ENCODE results near the gene C4orf50.

C4orf50 gene

DNA sequence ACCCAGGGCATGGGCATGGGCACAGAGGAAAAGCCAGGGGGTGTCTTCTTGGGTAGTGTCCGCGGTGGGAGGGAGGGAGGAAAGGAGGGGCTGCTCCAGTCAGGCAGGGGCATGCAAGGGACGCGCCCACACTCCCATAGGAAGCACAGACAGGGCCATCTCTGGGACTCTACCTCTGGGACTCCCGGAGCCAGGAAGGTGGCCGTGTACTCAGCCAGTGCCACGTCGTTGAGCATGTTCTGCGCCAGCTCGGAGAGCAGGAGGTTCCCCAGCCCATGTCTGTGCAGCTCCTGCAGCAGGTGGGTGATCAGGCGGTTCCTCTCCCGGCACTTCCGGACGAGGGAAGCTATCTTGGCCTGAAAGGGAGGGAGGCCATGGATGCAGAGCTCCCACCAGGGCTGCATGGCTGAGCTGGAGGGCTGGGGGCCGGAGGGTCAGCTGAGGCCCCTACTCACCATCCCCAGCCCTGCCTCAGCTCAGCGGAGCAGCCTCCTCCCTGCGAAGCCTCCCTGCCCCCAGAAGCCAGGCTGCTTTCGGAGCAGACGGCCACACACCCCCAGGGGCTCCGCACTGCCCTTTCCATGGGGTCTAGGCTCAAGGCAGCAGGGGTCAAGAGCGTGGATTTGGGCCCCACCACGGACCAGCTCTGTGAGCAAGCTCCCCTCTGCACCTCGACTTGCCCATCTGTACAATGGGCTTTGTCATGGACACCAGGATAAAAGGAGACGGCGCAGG lies 44.6 kb downstream of the C4orf50 start:
- no peak for TF ChIP-seq EZH2phosphoT487 (conservative IDR thresholded peaks at IDR 0.05; ENCODE audit: low read length)
- TF ChIP-seq, protein P1, sequence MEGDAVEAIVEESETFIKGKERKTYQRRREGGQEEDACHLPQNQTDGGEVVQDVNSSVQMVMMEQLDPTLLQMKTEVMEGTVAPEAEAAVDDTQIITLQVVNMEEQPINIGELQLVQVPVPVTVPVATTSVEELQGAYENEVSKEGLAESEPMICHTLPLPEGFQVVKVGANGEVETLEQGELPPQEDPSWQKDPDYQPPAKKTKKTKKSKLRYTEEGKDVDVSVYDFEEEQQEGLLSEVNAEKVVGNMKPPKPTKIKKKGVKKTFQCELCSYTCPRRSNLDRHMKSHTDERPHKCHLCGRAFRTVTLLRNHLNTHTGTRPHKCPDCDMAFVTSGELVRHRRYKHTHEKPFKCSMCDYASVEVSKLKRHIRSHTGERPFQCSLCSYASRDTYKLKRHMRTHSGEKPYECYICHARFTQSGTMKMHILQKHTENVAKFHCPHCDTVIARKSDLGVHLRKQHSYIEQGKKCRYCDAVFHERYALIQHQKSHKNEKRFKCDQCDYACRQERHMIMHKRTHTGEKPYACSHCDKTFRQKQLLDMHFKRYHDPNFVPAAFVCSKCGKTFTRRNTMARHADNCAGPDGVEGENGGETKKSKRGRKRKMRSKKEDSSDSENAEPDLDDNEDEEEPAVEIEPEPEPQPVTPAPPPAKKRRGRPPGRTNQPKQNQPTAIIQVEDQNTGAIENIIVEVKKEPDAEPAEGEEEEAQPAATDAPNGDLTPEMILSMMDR (IDR thresholded peaks at IDR 0.05; ENCODE audit: insufficient read depth, low read length, poor library complexity, severe bottlenecking): no peak
- Histone ChIP-seq H2AFZ (ENCODE audit: low read depth, low read length, severe bottlenecking) (no peak overlapping the region), H3K79me2 (ENCODE audit: insufficient read depth, low read length) (no peaks in the 10 kb centered on the region), H3K4me2 (ENCODE audit: low read depth, low read length, poor library complexity, severe bottlenecking) (no peak overlapping the region), H3K4me3 (ENCODE audit: insufficient read depth, low read length, poor library complexity, severe bottlenecking) (no peak overlapping the region), H3K27ac (ENCODE audit: low read depth, low read length) (no peak overlapping the region), H3K9me3 (ENCODE audit: insufficient read depth, low read length) (no peaks in the 10 kb centered on the region), H4K20me1 (ENCODE audit: low read depth, low read length) (no peaks in the 10 kb centered on the region), H3K27me3 (ENCODE audit: low read length) (no peaks in the 10 kb centered on the region), H3F3A (ENCODE audit: insufficient read depth) (no peaks in the 10 kb centered on the region), H3K9ac (ENCODE audit: low read length) (no peak overlapping the region), H3K36me3 (ENCODE audit: low read length) (no peaks in the 10 kb centered on the region), H3K9me2 (replicated peaks; ENCODE audit: insufficient read depth, low read length) (no peaks in the 10 kb centered on the region)

- TF ChIP-seq EZH2phosphoT487 (conservative IDR thresholded peaks at IDR 0.05; ENCODE audit: low read length): no peak
- TF ChIP-seq, protein P1 (IDR thresholded peaks at IDR 0.05; ENCODE audit: insufficient read depth, low read length, poor library complexity, severe bottlenecking): no peak
- Histone ChIP-seq H3K9ac (ENCODE audit: low read length) (no peak overlapping the region), H3K9me3 (ENCODE audit: insufficient read depth, low read length) (no peaks in the 10 kb centered on the region), H3K27me3 (ENCODE audit: low read length) (no peaks in the 10 kb centered on the region), H3K79me2 (ENCODE audit: insufficient read depth, low read length) (no peaks in the 10 kb centered on the region), H4K20me1 (ENCODE audit: low read depth, low read length) (no peaks in the 10 kb centered on the region), H3F3A (ENCODE audit: insufficient read depth) (no peaks in the 10 kb centered on the region), H3K27ac (ENCODE audit: low read depth, low read length) (no peak overlapping the region), H2AFZ (ENCODE audit: low read depth, low read length, severe bottlenecking) (no peak overlapping the region), H3K4me3 (ENCODE audit: insufficient read depth, low read length, poor library complexity, severe bottlenecking) (no peak overlapping the region), H3K4me2 (ENCODE audit: low read depth, low read length, poor library complexity, severe bottlenecking) (no peak overlapping the region), H3K9me2 (replicated peaks; ENCODE audit: insufficient read depth, low read length) (no peaks in the 10 kb centered on the region), H3K36me3 (ENCODE audit: low read length) (no peaks in the 10 kb centered on the region)
These were observed 45.2 kb downstream of the C4orf50 start for GRCh38 chr4:5973033-5973432.

GRCh38 chr4:5972571-5972970 lies 45.7 kb downstream of the C4orf50 start:
- H3K4me2 ChIP-seq (ENCODE audit: low read depth, low read length, poor library complexity, severe bottlenecking): no peak overlapping the region
- H3K9me3 ChIP-seq (ENCODE audit: insufficient read depth, low read length): no peaks in the 10 kb centered on the region
- H3K27ac ChIP-seq (ENCODE audit: low read depth, low read length): no peak overlapping the region
- no peaks in the 10 kb centered on the region for H3K9me2 ChIP-seq (replicated peaks; ENCODE audit: insufficient read depth, low read length)
- no peak overlapping the region for H3K4me3 ChIP-seq (ENCODE audit: insufficient read depth, low read length, poor library complexity, severe bottlenecking)
- no peaks in the 10 kb centered on the region for H3K79me2 ChIP-seq (ENCODE audit: insufficient read depth, low read length)
- no peak overlapping the region for H2AFZ ChIP-seq (ENCODE audit: low read depth, low read length, severe bottlenecking)
- no peaks in the 10 kb centered on the region for H4K20me1 ChIP-seq (ENCODE audit: low read depth, low read length)
- no peak for TF ChIP-seq EZH2phosphoT487 (conservative IDR thresholded peaks at IDR 0.05; ENCODE audit: low read length)
- TF ChIP-seq, protein P1 (IDR thresholded peaks at IDR 0.05; ENCODE audit: insufficient read depth, low read length, poor library complexity, severe bottlenecking): no peak
- H3F3A ChIP-seq (ENCODE audit: insufficient read depth): no peaks in the 10 kb centered on the region
- no peaks in the 10 kb centered on the region for H3K27me3 ChIP-seq (ENCODE audit: low read length)
- H3K36me3 ChIP-seq (ENCODE audit: low read length): no peaks in the 10 kb centered on the region
- no peak overlapping the region for H3K9ac ChIP-seq (ENCODE audit: low read length)

Data from SU-DHL-6 (cell line).